C1 segment of cervical spinal cord (tissue), 14 donors: ENCODE data around the gene TRABD2B.

ENCODE experiments used
- DNase-seq, 14 donors: peaks; one replicate each; lab custom pipeline; 2025; lab: John Stamatoyannopoulos, UW

The TRABD2B gene

GRCh38 chr1:47936916-47937551, 60.2 kb downstream of the TRABD2B start:
- no peak for DNase-seq

DNA sequence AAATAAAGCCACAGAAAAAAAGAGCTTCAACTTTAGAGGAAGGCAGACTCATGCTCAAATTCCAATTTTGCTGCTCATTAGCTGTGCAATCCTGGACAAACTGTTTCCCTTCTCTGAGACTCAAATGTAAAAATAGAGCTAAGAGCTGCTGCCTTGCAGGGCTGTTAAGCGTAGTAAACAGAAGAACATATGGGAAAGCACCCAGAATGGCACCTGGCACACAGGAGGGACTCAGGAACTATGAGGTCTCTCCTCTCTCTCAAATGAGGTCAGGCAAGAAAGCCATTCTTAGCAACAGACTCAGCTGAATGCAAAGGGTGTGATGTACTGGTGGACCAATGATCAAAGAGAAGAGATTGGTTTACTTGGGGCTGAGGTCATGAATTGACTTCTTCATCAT, 61.3 kb downstream of the TRABD2B start:
- DNase-seq: peak in 1 of 14 donors; percentile 44

GRCh38 chr1:47935163-47935562, 62.0 kb downstream of the TRABD2B start:
- DNase-seq: no peak

- DNase-seq: peak in 1 of 14 donors; percentile 19
These were observed 62.9 kb downstream of the TRABD2B start for GRCh38 chr1:47934243-47934805.

DNA sequence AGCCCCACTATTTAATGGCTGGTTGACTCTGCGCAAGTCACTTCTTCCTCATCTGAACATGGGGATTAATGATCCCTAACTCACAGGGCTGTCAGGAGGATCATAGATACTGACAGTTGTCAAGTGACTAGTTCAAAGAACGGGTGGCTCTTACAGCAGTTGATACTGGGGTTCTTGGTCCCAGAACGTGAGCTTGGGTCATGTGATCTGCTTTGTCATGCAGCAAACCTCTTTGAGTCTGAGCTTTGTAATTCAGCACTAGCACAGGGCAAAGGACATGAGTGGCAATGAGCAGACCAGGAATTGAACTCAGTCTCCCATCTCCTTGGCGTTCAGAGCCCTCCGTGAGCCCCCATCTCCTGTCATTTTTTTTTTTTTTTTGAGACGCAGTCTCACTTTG, 64.4 kb downstream of the TRABD2B start:
- DNase-seq: no peak

- no peak for DNase-seq
These were observed 65.8 kb downstream of the TRABD2B start for GRCh38 chr1:47931395-47931794.

- no peak for DNase-seq
These were observed 66.9 kb downstream of the TRABD2B start for GRCh38 chr1:47930210-47930840.

GRCh38 chr1:47927165-47927564, 70.0 kb downstream of the TRABD2B start:
- no peak for DNase-seq

DNA sequence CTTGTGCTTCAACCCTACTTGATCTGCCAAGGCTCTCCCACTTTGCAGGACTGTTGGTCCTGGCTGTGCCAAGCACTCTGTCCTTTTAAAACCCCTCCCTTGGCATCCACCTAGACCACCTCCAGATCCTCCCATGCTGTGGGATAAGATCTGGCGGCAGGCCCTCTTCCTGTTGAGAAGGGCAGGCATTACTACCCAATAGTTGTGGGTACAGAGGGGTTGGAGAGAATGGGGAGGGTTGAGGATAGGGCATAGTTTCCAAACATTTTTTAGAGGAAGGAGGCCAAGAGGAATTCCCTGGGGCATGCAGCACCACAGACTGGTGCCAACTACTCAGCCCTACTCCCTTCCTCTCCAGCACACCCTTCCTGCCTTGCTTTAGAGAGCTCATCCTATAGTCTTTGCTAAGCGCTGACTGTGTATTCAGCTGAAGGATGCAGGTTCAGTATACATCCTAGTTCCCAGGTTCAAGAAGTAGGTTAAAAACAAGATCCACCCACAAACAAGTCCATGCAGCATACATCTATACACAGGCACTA, 70.7 kb downstream of the TRABD2B start:
- DNase-seq: no peak

DNA sequence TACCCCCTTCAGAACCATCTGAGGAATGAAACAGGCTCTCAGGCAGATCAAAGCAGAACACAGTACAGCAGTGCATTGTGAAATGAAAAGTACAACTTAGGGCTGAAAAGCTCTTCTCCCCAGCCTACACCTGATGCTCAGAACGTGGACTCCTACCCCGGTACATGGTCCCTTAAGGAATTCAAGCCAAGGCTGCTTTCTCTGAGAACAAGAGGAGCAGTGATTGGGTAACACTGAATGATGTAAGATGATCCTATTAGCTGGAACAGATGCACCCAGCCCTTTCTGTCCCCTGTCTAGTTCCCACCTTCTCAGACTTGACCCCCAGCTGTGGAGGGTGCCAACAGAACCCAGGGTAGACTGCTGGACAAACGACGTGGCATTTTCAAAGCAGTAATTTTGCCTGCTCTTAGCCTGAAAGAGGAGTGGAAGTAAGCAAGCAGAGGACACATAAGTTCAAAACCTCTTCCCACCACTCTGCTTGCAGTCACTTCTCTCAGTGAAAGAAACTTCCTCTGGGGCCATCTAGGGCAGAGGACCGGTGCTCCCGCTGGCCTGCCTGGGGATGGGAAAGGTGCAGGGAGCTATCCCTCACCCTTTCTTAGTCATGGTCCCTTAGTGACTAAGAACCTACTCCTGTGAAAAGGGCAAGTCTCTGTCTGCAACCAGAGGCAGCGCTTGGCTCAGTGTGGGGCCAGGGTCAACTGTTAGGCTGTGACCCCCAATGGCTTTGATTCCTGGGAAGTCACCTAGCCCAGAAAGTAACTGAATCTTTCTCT, 72.7 kb downstream of the TRABD2B start:
- DNase-seq: no peak

DNA sequence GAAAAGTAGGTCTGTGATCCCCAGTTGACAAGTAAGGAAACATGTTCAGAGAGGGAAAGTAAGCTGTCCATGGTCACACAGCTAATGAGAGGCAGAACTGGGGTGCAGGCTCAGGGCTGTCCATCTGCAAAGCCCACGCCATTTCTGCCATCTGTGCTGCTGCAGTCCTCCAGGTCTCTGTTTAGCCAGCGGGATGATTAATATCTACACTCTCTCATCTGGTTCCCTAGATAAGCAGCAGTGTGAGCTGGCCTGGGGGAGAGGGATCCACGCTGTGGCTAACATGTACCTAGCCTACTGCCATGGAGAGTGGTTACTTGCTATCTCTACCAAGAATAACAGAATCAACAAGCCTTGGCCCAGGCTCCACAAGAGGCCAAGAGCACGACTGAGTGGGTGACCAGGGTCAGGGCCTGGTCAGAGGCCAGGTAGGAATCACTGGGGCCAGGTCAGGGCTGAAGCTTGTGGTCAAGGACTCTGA, 75.2 kb downstream of the TRABD2B start:
- no peak for DNase-seq

DNA sequence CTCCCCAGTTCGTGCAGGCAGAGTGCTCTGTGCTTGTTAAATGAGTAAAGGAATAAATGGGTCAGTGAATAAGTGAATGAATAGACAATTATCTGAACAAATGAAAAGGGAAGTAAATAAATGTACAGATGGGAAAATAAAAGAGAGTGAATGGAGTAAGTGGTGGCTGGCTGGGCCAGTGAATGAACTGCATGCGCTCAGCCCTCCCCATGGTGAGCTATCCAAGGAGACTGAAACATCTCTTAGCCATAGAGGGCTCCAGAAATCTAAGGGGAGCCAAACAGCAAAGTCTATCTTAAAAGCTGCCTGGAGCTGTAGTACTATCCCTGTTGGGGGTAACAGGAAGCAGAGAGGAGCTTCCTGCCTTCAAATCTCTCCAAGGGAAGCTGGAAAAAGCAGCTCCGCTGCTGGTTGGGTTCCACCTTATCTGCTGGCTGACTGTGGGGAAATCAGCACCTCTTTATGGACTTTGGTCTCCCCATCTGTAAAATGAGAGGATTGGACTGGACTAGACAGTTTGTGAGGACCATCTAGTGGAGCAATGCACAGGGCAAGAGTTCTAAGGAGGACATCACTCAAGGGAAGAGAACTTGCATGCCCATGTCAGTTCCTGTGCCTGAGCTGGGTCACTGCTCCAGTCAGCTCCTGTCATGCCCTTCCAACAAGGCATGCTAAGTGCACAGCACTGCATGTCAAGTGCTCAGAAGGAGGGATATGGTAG, 77.9 kb downstream of the TRABD2B start:
- DNase-seq: no peak

- no peak for DNase-seq
These were observed 78.8 kb downstream of the TRABD2B start for GRCh38 chr1:47918257-47918867.

GRCh38 chr1:47917687-47918086, 79.5 kb downstream of the TRABD2B start:
- DNase-seq: no peak

GRCh38 chr1:47915677-47916353, 81.4 kb downstream of the TRABD2B start:
- DNase-seq: no peak

DNA sequence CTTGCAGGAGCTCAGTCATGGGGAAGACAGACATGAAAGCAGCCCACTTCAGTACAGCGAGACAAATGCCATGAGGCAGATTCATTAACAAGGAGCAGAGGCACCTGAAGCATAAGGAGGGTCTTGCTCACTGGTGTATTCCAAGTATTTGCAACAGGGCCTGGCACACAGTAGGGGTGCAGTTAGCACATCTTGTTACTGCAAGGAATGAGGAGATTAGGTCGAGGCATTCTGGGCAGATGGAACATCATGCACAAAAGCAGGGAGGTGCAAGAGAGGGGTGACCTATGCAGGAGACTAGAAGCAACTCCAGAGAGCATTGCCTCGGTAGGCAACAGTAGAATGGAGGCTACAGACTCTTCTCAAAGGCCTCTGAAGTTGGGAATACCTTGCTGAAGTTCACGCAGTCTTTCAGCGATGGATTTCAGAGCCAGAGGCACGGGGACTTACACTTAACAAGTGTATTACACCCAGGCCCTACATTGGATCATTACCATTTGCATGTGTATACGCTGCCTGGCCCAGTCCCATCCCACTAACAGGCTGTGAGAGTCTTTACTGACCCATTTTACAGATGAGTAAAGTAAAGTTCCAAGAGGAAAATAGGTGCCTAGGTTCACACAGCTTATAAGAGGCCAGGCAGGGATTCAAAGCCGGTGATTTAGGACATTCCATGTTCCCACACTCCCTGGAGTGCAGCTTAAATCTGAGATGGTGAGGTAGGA, 82.1 kb downstream of the TRABD2B start:
- no peak for DNase-seq

GRCh38 chr1:47914218-47914938, 82.8 kb downstream of the TRABD2B start:
- no peak for DNase-seq

- DNase-seq: no peak
These were observed 83.9 kb downstream of the TRABD2B start for GRCh38 chr1:47913225-47913823.

- no peak for DNase-seq
These were observed 84.4 kb downstream of the TRABD2B start for GRCh38 chr1:47912756-47913155.
